ENCODE data around the gene FAM227B.

- TF ChIP-seq YY1 (IDR thresholded peaks at IDR 0.05; ENCODE audit: low read depth) (no peak), EGR1 (IDR thresholded peaks at IDR 0.05) (no peak), TCF12 (IDR thresholded peaks at IDR 0.05; ENCODE audit: low read depth) (no peak), ZBTB7A (IDR thresholded peaks at IDR 0.05; ENCODE audit: low read depth) (no peak), NFIC (IDR thresholded peaks at IDR 0.05) (no peak), EP300 (IDR thresholded peaks at IDR 0.05; ENCODE audit: borderline replicate concordance) (no peak), REST (IDR thresholded peaks at IDR 0.05; ENCODE audit: low read depth) (no peak), CEBPB (IDR thresholded peaks at IDR 0.05) (no peak)
These were observed 205.5 kb downstream of the FAM227B start for GRCh38 chr15:49415149-49415548.
